MM.1S (cell line): Measurements from ENCODE around the gene ZNF525.

Source experiments
- EZH2 ChIP-seq: fragments of 300-600 bp; sonication (generic); optimal IDR thresholded peaks from 2 replicates; pipeline ENCODE3; 2017; ENCODE audit warnings: low read depth, mild to moderate bottlenecking, antibody characterized with exemption, low read length, mixed read lengths
- EZH2phosphoT487 ChIP-seq: fragments of 300-600 bp; sonication (generic); IDR thresholded peaks from 2 replicates; pipeline ENCODE4 v1.6.1; 2018; ENCODE audit warnings: antibody characterized with exemption, low read length
- TF ChIP-seq, protein P1 (sequence below): fragments of 300-600 bp; sonication (generic); IDR thresholded peaks from 2 replicates; pipeline ENCODE4 v1.5.1; 2016; ENCODE audit warnings: antibody characterized with exemption, low read length, mixed read lengths

GRCh38 chr19:53333066-53333462 is 32.4 kb upstream of the ZNF525 start:
- TF ChIP-seq EZH2 (no peak), EZH2phosphoT487 (no peak)
- TF ChIP-seq, protein P1, sequence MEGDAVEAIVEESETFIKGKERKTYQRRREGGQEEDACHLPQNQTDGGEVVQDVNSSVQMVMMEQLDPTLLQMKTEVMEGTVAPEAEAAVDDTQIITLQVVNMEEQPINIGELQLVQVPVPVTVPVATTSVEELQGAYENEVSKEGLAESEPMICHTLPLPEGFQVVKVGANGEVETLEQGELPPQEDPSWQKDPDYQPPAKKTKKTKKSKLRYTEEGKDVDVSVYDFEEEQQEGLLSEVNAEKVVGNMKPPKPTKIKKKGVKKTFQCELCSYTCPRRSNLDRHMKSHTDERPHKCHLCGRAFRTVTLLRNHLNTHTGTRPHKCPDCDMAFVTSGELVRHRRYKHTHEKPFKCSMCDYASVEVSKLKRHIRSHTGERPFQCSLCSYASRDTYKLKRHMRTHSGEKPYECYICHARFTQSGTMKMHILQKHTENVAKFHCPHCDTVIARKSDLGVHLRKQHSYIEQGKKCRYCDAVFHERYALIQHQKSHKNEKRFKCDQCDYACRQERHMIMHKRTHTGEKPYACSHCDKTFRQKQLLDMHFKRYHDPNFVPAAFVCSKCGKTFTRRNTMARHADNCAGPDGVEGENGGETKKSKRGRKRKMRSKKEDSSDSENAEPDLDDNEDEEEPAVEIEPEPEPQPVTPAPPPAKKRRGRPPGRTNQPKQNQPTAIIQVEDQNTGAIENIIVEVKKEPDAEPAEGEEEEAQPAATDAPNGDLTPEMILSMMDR: no peak
